H4 (cell line): Measurements from ENCODE around the gene DERL2. TPM values are rescaled to one million over a fixed set of nuclear protein-coding genes. Genes with fewer than 3 reads are reported as not detected.

Experiments used
- DNase-seq: peaks from one replicate; pipeline ENCODE4 v3.0.0-alpha.2; 2015; ENCODE audit warnings: low spot score
- total RNA-seq: library from RNA; depleted of rRNA; stranded (reverse); fragments of >200 nt; shearing (Covaris generic); gene quantifications from 2 replicates; pipeline ENCODE4 v1.2.3, GENCODE V29; 2014

DERL2 gene
- total RNA-seq, 1 experiment from 2014 or later = 43.2 TPM

DNA sequence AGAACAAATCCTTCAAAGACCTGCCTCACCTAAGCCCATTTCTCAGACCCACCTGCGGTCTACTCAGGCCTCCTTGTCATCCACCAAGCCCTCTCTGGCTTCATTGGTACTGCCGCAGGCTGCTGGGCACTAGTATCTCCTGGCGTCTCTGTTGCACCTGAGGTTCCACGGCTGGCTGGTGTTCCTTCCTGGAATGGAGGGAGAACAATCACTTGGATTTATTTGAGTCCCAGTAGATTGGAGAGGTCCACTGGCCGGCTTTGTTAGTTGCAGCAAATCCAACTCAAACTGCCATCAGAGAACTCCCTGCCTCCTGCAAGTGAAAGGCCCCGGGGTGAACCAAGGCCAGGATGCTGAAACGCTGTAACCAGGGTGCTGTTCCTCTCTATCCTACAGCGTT, 15.7 kb upstream of the DERL2 start:
- no peak for DNase-seq

DNA sequence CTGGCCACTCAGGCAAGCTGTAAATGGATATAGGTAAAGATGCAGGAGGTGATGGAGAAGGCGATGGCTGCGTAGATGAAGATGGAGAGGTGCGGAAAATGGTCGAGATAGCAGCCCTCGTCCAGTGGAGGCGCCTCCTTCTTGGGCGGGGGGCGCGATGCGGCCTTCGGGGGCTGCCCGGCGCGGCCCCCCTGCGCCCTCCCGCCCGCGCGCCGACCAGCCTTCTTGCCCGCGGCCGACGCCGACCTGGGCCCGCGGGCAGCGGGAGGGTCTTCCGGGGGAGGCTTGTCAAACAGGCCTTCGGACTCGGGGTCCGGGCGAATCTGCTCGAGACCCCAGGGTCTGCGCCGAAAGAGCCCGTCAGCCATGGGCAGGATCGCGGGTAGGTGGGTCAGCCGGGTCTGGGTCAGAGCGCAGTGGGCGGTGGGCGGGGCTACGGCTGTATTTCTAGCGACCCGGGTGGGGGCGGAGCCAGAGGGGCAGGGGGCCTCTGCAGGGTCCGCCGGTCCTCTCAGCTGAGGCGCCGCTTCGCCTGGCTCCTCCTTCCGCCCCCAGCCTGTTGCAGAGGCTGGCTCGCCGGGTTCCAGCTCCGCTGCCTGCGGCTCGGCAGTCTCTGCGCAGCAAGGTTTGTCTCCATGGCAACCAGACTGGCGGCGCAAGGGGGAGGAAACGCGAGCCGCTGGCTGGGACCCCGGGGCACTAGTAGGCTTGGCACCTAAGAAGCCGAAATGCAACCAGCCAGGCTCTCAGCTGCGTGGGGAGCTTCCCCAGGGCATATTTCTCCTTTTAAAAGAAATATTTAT, 14.8 kb upstream of the DERL2 start:
- peak; percentile 72 for DNase-seq

DNA sequence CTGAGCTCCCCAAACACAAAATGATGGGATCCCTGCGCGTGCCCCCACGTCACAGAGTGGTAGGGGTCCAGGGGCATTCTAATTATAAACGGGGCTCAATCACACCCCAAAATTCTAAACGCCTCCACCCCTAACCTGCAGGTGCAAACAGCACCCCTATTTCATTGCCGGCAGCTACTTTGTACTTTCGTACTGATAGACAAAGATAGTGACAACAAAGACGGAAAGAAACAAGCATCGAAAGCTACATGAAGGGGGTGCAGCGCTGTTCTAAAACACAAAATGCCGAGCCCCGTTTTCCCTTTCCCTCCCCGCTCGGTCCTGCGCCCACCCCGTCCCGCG, 14.2 kb upstream of the DERL2 start:
- no peak for DNase-seq

GRCh38 chr17:5499476-5500231, 13.7 kb upstream of the DERL2 start:
- DNase-seq = no peak

DNA sequence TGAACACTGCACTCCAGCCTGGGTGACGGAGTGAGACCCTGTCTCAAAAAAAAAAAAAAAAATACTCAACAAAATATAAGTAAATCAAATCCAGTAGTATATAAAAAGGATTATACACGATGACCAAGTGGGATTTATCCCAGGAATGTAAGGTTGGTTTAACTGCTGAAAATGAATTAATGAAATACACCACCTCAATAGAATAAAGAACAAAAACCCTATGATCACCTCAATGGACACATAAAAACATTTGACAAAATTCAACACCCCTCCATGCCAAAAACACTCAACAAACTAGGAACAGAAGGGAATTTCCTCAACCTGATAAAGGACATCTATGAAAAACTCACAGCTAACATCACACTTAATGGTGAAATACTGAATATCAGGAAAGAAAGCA, 7.0 kb upstream of the DERL2 start:
- no peak for DNase-seq

GRCh38 chr17:5488752-5489151, 2.8 kb upstream of the DERL2 start:
- DNase-seq = no peak

- DNase-seq = peak; percentile 96
Observed at GRCh38 chr17:5486206-5487124, 487 bp upstream of the DERL2 start, which contains the start of gene MIS12. MIS12 (plus strand) TSS chr17:5486566; CDS start chr17:5488863, 2,297 bp downstream.

- no peak for DNase-seq
Observed at GRCh38 chr17:5481451-5481850, 4.5 kb downstream of the DERL2 start.

GRCh38 chr17:5480962-5481361, 5.0 kb downstream of the DERL2 start:
- DNase-seq = no peak

DNA sequence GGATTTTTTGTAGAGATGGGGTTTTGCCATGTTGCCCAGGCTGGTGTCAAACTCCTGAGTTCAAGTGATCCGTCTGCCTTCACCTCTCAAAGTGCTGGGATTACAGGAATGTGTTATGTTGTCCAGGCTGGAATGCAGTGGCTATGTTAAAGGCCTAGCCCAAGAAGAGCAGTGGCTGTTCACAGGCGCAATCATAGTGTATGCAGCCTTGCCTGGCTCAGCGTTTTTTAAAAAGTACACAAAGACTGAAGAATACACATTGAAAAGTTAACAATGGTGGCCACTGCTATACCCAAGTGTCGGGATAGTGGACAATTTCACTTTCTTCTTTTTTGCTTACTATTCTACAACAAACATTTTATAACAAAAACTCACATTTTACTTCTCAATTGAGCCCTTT, 7.0 kb downstream of the DERL2 start:
- no peak for DNase-seq

DNA sequence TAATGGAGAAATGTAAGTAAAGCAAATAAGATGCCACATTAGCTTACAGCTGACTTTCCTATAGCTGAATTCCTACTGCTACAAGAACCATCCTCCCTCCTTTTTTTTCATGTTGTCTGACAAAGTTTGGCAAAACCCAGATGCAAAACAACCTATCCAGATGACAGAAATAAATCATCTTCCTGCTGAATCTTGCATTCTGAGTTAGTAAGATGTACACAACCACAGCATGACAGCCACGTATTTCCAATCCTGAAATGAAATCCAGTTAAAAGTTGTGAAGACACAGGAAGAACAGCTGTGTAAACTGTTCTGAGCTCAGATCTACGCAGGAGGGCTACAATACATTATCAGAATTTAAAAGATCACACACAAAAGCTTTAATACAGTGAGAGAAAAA, 12.1 kb downstream of the DERL2 start:
- no peak for DNase-seq

DNA sequence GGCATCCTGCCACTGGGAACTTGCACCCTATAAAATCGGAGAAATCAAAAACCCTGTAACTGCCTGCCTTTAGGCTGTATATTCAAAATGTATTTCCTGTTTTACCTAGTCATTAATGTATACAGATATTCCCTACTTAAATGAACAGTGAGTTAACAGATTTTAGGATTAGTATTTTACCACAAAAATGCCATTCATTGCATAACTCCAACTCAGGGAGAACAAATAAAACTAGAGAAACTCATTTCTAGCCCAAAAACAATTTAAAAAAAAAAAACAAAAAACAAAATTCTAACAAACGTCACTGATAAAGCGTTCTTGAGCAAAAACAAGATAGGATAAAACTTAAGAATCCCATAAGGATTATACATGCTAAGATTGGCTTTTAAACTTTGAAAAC, 13.5 kb downstream of the DERL2 start:
- no peak for DNase-seq

GRCh38 chr17:5468075-5468473, 17.9 kb downstream of the DERL2 start:
- DNase-seq = no peak

- no peak for DNase-seq
Observed at GRCh38 chr17:5467416-5467815, 18.6 kb downstream of the DERL2 start.

DNA sequence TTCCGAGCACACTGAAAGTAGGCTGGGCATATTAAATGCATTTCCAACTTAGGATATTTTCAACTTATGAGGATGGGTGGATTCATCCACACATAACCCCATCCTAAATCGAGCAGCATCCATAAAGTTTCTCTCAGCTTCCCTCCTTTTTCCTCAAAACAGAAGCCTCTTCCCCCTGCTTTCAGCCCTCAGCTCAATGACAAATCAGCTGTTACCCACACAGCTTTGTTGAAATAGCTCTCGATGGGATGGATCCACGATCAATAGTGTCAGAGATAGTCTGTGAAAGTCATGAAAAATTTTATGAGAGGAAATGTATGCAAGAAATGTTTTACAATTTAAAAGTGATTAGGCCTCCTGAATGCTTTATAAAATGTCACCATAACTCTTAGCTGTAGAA, 19.7 kb downstream of the DERL2 start:
- DNase-seq = no peak

- no peak for DNase-seq
Observed at GRCh38 chr17:5464717-5465507, 21.1 kb downstream of the DERL2 start.

- DNase-seq = no peak
Observed at GRCh38 chr17:5446786-5447185, 39.2 kb downstream of the DERL2 start.

DNA sequence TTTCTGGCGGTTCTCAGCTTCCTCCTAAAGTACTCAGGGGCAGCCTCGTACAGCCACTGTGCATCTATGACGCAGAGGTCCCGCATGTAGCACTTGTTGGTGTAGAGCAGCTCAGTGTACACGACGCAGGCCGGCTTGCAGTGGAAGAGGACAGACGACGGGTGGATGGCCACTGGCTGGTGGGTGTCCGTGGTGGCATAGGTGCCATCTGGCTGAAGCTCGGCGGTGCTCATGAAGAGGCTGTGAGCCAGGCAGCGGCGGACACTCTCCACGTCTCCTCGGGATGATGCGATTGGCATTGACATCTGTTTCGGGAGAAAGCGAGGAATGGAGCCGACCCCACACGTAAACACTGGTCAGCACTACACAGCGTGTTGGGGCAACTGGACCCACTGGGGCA, 41.8 kb downstream of the DERL2 start:
- DNase-seq = no peak

GRCh38 chr17:5443728-5444127, 42.2 kb downstream of the DERL2 start:
- DNase-seq = no peak

- no peak for DNase-seq
Observed at GRCh38 chr17:5439446-5439764, 46.6 kb downstream of the DERL2 start.

GRCh38 chr17:5438716-5439445, 47.1 kb downstream of the DERL2 start, which contains the start of gene C1QBP:
C1QBP (minus strand) TSS chr17:5439155; CDS start chr17:5439073, 82 bp downstream.
- peak; percentile 71 for DNase-seq
